ENCODE measurements around the gene GPATCH1. TPM values are rescaled to one million over a fixed set of nuclear protein-coding genes. Genes with fewer than 3 reads are reported as not detected.

Gene GPATCH1
- total and polyA plus RNA-seq, 9 of the 15 experiments (the other 6 are each of a cell fraction or from before 2014, with no cell fraction given) = 3.7 to 9.7 (median 7.7) TPM

DNA sequence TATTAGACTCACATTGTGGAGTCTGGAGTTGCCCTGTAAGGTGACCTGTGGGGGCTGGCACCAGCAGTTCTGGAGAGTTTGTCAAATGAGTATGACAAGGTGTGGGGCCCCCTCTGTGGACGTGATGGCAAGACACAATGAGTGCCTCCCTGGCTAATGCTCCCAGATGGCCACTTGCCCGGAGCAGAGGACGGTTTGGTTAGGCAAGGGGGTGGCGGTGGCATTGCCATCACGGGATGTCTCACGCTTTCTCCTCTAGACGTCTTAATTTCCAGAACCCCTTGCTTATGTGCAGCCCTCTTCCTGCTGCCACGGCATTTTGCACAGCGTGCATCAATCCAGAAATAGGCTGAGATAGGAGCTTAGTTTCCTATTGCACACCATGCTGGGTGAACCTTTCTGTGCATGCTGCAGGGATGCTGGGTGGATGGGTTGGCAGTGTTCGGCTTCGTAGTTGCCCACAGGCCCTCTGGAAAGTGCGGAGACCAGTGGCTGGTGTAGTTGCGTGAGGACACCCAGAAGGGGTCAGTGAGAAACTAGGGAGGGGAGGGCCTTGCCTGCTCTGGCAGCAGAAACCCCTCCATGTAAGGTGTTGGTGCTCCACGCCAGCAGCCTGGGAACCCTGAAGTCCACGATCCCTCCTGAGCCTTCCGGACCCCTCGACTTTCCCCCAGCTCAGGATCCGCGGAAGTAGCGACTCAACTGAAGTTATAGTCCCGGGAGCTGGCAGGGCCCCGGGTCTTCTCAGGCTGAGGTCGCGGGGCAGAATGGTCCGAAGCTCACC lies 95.1 kb downstream of the GPATCH1 start:
- Histone ChIP-seq H2AFZ (ENCODE audit: low read depth, low read length) (peak overlapping the region; percentile 88), H3K27ac (ENCODE audit: extremely low read depth, low read depth, low read length) (peak overlapping the region; percentile 85), H3K79me2 (ENCODE audit: control insufficient read depth, insufficient read depth, low read length) (peaks cover 10% of the 10 kb centered on the region; the same call in 2 of the 3 replicates), H4K20me1 (replicated peaks; ENCODE audit: control insufficient read depth, insufficient read depth, low read length) (peaks cover 4% of the 10 kb centered on the region; the same call in 1 of the 2 replicates), H3K4me3 (peak overlapping the region; percentile 72), H3K9me3 (replicated peaks; ENCODE audit: control insufficient read depth, insufficient read depth, low read depth, low read length) (no peaks in the 10 kb centered on the region), H3K4me1 (replicated peaks in 1 of 2; ENCODE audit: control insufficient read depth in 2 of 2, insufficient read depth in 2 of 2, low read length in 2 of 2) (peaks cover 12 to 30% of the 10 kb centered on the region in 2 experiments; a peak in 4 of 5 replicates), H3K9ac (ENCODE audit: insufficient read depth in 1 of 2, low read depth in 2 of 2, low read length in 2 of 2) (peak overlapping the region; percentile 88 to 96), H3K36me3 (ENCODE audit: control insufficient read depth, insufficient read depth, low read length) (no peaks in the 10 kb centered on the region), H3K27me3 (ENCODE audit: control insufficient read depth in 2 of 2, insufficient read depth in 2 of 2, low read length in 2 of 2) (0 out of 5 replicates have a peak, but pooled peaks cover 0 to 3% of the 10 kb centered on the region in 2 experiments), H3K4me2 (ENCODE audit: insufficient read depth, low read length) (peak overlapping the region; percentile 89), H3K9me1 (ENCODE audit: control insufficient read depth, insufficient read depth, low read length) (no peaks in the 10 kb centered on the region)
- ATAC-seq = peak; percentile 4
- TSS peak; percentile 79 for BruUV-seq (replicated peaks)
- FAIRE-seq = no peak
- CTCF ChIA-PET (ENCODE audit: low intra/inter-chr PET ratio) = interaction anchor here (1.1 to 1.4 kb wide), 2 partner anchors 32 to 50 kb away, joined by 3 to 6 read pairs; no protein-coding TSS in a partner anchor
- in situ Hi-C loops (cut with MboI) (no loop called here), intact Hi-C loops (cut with micrococcal nuclease) (loop anchor here (5.0 kb wide), 1 partner anchor 204 kb away; the partner anchor contains the start of genes CEP89 and FAAP24)
- POLR2A ChIA-PET = interaction anchor here (0.5 to 1.7 kb wide), 14 partner anchors 9 to 546 kb away, joined by 3 to 6 read pairs (median 3); partner anchors contain the start of genes CEP89 and FAAP24
- 39% methylated on average over 15 of the region's 25 CpGs for WGBS (ENCODE audit: insufficient coverage, low coverage, missing lambda C conversion rate)
- peak in 1 of 4 experiments; percentile 34 for DNase-seq (ENCODE audit: extremely low read depth in 1 of 4, low spot score in 3 of 4)
- 0 out of 2 replicates have a peak, but pooled peaks have one; percentile 12 for TF ChIP-seq HDAC2 (IDR thresholded peaks at IDR 0.05)
- TF ChIP-seq TAF7 (tag; IDR thresholded peaks at IDR 0.05) = peak; percentile 69; the same call in 1 of the 2 replicates
- TF ChIP-seq PHB2 (IDR thresholded peaks at IDR 0.05; ENCODE audit: low read depth) = no peak
- TF ChIP-seq YBX1 (IDR thresholded peaks at IDR 0.05) = no peak
- TF ChIP-seq, protein P1, sequence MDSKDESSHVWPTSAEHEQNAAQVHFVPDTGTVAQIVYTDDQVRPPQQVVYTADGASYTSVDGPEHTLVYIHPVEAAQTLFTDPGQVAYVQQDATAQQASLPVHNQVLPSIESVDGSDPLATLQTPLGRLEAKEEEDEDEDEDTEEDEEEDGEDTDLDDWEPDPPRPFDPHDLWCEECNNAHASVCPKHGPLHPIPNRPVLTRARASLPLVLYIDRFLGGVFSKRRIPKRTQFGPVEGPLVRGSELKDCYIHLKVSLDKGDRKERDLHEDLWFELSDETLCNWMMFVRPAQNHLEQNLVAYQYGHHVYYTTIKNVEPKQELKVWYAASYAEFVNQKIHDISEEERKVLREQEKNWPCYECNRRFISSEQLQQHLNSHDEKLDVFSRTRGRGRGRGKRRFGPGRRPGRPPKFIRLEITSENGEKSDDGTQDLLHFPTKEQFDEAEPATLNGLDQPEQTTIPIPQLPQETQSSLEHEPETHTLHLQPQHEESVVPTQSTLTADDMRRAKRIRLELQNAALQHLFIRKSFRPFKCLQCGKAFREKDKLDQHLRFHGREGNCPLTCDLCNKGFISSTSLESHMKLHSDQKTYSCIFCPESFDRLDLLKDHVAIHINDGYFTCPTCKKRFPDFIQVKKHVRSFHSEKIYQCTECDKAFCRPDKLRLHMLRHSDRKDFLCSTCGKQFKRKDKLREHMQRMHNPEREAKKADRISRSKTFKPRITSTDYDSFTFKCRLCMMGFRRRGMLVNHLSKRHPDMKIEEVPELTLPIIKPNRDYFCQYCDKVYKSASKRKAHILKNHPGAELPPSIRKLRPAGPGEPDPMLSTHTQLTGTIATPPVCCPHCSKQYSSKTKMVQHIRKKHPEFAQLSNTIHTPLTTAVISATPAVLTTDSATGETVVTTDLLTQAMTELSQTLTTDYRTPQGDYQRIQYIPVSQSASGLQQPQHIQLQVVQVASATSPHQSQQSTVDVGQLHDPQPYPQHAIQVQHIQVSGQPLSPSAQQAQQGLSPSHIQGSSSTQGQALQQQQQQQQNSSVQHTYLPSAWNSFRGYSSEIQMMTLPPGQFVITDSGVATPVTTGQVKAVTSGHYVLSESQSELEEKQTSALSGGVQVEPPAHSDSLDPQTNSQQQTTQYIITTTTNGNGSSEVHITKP (IDR thresholded peaks at IDR 0.05; ENCODE audit: partially characterized antibody) = peak; percentile 23
- TF ChIP-seq, protein P2, sequence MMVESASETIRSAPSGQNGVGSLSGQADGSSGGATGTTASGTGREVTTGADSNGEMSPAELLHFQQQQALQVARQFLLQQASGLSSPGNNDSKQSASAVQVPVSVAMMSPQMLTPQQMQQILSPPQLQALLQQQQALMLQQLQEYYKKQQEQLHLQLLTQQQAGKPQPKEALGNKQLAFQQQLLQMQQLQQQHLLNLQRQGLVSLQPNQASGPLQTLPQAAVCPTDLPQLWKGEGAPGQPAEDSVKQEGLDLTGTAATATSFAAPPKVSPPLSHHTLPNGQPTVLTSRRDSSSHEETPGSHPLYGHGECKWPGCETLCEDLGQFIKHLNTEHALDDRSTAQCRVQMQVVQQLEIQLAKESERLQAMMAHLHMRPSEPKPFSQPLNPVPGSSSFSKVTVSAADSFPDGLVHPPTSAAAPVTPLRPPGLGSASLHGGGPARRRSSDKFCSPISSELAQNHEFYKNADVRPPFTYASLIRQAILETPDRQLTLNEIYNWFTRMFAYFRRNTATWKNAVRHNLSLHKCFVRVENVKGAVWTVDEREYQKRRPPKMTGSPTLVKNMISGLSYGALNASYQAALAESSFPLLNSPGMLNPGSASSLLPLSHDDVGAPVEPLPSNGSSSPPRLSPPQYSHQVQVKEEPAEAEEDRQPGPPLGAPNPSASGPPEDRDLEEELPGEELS (CRISPR knock-in tag; IDR thresholded peaks at IDR 0.05; ENCODE audit: borderline replicate concordance) = no peak
- TF ChIP-seq CSDE1 (IDR thresholded peaks at IDR 0.05) = no peak
- TF ChIP-seq CHD1 (IDR thresholded peaks at IDR 0.05; ENCODE audit: low read length) = peak; percentile 57
- TF ChIP-seq DIDO1 (tag; IDR thresholded peaks at IDR 0.05; ENCODE audit: low read depth) = 0 out of 2 replicates have a peak, but pooled peaks have one; percentile 59
- 0 out of 2 replicates have a peak, but pooled peaks have one; percentile 25 for TF ChIP-seq FOXK1 (CRISPR knock-in tag; IDR thresholded peaks at IDR 0.05; ENCODE audit: borderline replicate concordance)
- TF ChIP-seq, protein P3, sequence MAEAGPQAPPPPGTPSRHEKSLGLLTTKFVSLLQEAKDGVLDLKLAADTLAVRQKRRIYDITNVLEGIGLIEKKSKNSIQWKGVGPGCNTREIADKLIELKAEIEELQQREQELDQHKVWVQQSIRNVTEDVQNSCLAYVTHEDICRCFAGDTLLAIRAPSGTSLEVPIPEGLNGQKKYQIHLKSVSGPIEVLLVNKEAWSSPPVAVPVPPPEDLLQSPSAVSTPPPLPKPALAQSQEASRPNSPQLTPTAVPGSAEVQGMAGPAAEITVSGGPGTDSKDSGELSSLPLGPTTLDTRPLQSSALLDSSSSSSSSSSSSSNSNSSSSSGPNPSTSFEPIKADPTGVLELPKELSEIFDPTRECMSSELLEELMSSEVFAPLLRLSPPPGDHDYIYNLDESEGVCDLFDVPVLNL (CRISPR knock-in tag; IDR thresholded peaks at IDR 0.05; ENCODE audit: low read depth) = 0 out of 2 replicates have a peak, but pooled peaks have one; percentile 21
- TF ChIP-seq, protein P4, sequence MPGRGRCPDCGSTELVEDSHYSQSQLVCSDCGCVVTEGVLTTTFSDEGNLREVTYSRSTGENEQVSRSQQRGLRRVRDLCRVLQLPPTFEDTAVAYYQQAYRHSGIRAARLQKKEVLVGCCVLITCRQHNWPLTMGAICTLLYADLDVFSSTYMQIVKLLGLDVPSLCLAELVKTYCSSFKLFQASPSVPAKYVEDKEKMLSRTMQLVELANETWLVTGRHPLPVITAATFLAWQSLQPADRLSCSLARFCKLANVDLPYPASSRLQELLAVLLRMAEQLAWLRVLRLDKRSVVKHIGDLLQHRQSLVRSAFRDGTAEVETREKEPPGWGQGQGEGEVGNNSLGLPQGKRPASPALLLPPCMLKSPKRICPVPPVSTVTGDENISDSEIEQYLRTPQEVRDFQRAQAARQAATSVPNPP (IDR thresholded peaks at IDR 0.05; ENCODE audit: borderline replicate concordance, insufficient read depth, insufficient read length) = no peak

All from K562 (cell line).